ENCODE data around the gene SPPL3. TPM values are rescaled to one million over a fixed set of nuclear protein-coding genes. Genes with fewer than 3 reads are reported as not detected.

SPPL3 gene
- total and polyA plus RNA-seq, 4 donors, result 7.4 to 12.6 (median 8.7) TPM

DNA sequence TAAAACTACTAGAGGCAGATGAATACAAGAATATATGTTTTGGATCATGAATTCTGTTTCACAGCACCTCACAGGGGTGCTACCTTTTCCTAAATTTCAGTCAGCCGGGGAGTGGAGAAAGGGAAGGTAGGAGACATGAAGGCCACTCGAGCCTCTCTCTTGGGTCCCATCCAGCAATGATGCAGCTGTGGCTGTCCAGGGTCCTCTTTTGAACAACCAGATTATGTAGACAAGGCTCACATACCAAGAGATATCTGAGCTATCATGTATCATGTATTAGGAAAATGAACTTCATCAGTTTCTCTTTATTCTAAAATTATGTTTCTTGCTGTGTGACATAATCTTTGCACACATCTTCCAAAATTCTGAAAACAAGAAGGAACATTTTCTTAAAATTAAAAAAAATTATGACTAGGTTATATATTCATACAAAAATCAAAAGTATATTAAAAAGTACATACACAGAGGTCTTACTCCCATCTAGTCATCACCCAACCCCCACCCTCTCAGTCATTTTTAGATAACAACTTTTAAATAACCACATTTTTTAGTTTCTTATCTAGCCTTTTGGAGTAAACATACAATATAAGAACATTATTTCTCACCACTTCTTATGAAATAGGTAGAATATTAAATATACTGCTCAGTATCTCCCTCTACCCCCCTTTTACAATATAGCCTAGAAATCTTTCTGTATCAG is 89.8 kb downstream of the SPPL3 start:
- H3K4me1 ChIP-seq (ENCODE audit: control insufficient read depth in 4 of 4, insufficient read depth in 4 of 4, low read length in 3 of 4), result peaks cover 0 to 2% (median 0%) of the 10 kb centered on the region in 4 donors
- H3K36me3 ChIP-seq (ENCODE audit: control insufficient read depth in 4 of 4, insufficient read depth in 3 of 4, low read depth in 1 of 4, low read length in 3 of 4), result peaks cover 0 to 3% (median 3%) of the 10 kb centered on the region in 4 donors
- H3K27ac ChIP-seq (ENCODE audit: low read depth in 1 of 2, low read length in 2 of 2), result no peak overlapping the region
- WGBS, result 92% methylated on average over 2 of the region's 2 CpGs
- no peak overlapping the region for H3K9ac ChIP-seq (ENCODE audit: low read depth in 1 of 2, low read length in 2 of 2)
- H3K4me3 ChIP-seq (ENCODE audit: low read depth in 1 of 3, low read length in 3 of 3), result no peak overlapping the region
- H3K27me3 ChIP-seq (ENCODE audit: control insufficient read depth in 4 of 4, insufficient read depth in 4 of 4, low read length in 3 of 4), result no peaks in the 10 kb centered on the region
- TF ChIP-seq HNF4A (conservative IDR thresholded peaks at IDR 0.05) (no peak), RXRA (IDR thresholded peaks at IDR 0.05) (no peak), EGR1 (IDR thresholded peaks at IDR 0.05; ENCODE audit: low read depth in 2 of 2) (no peak), NR2F2 (IDR thresholded peaks at IDR 0.05) (no peak), SP1 (IDR thresholded peaks at IDR 0.05) (no peak), FOXA2 (IDR thresholded peaks at IDR 0.05) (no peak), GABPA (IDR thresholded peaks at IDR 0.05 in 1 of 2, conservative IDR thresholded peaks at IDR 0.05 in 1 of 2) (no peak), RAD21 (IDR thresholded peaks at IDR 0.05) (no peak), HNF4G (IDR thresholded peaks at IDR 0.05) (no peak), YY1 (IDR thresholded peaks at IDR 0.05) (no peak), JUND (IDR thresholded peaks at IDR 0.05) (no peak), TAF1 (conservative IDR thresholded peaks at IDR 0.05) (no peak), FOXA1 (IDR thresholded peaks at IDR 0.05) (no peak)
- TF ChIP-seq, protein P1, sequence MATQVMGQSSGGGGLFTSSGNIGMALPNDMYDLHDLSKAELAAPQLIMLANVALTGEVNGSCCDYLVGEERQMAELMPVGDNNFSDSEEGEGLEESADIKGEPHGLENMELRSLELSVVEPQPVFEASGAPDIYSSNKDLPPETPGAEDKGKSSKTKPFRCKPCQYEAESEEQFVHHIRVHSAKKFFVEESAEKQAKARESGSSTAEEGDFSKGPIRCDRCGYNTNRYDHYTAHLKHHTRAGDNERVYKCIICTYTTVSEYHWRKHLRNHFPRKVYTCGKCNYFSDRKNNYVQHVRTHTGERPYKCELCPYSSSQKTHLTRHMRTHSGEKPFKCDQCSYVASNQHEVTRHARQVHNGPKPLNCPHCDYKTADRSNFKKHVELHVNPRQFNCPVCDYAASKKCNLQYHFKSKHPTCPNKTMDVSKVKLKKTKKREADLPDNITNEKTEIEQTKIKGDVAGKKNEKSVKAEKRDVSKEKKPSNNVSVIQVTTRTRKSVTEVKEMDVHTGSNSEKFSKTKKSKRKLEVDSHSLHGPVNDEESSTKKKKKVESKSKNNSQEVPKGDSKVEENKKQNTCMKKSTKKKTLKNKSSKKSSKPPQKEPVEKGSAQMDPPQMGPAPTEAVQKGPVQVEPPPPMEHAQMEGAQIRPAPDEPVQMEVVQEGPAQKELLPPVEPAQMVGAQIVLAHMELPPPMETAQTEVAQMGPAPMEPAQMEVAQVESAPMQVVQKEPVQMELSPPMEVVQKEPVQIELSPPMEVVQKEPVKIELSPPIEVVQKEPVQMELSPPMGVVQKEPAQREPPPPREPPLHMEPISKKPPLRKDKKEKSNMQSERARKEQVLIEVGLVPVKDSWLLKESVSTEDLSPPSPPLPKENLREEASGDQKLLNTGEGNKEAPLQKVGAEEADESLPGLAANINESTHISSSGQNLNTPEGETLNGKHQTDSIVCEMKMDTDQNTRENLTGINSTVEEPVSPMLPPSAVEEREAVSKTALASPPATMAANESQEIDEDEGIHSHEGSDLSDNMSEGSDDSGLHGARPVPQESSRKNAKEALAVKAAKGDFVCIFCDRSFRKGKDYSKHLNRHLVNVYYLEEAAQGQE (IDR thresholded peaks at IDR 0.05), result no peak
- TF ChIP-seq, protein P2, sequence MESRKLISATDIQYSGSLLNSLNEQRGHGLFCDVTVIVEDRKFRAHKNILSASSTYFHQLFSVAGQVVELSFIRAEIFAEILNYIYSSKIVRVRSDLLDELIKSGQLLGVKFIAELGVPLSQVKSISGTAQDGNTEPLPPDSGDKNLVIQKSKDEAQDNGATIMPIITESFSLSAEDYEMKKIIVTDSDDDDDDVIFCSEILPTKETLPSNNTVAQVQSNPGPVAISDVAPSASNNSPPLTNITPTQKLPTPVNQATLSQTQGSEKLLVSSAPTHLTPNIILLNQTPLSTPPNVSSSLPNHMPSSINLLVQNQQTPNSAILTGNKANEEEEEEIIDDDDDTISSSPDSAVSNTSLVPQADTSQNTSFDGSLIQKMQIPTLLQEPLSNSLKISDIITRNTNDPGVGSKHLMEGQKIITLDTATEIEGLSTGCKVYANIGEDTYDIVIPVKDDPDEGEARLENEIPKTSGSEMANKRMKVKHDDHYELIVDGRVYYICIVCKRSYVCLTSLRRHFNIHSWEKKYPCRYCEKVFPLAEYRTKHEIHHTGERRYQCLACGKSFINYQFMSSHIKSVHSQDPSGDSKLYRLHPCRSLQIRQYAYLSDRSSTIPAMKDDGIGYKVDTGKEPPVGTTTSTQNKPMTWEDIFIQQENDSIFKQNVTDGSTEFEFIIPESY (IDR thresholded peaks at IDR 0.05), result no peak
- TF ChIP-seq, protein P3, sequence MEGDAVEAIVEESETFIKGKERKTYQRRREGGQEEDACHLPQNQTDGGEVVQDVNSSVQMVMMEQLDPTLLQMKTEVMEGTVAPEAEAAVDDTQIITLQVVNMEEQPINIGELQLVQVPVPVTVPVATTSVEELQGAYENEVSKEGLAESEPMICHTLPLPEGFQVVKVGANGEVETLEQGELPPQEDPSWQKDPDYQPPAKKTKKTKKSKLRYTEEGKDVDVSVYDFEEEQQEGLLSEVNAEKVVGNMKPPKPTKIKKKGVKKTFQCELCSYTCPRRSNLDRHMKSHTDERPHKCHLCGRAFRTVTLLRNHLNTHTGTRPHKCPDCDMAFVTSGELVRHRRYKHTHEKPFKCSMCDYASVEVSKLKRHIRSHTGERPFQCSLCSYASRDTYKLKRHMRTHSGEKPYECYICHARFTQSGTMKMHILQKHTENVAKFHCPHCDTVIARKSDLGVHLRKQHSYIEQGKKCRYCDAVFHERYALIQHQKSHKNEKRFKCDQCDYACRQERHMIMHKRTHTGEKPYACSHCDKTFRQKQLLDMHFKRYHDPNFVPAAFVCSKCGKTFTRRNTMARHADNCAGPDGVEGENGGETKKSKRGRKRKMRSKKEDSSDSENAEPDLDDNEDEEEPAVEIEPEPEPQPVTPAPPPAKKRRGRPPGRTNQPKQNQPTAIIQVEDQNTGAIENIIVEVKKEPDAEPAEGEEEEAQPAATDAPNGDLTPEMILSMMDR (IDR thresholded peaks at IDR 0.05; ENCODE audit: low read depth, low read length, missing input control), result no peak
- TF ChIP-seq, protein P4, sequence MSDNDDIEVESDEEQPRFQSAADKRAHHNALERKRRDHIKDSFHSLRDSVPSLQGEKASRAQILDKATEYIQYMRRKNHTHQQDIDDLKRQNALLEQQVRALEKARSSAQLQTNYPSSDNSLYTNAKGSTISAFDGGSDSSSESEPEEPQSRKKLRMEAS (IDR thresholded peaks at IDR 0.05), result no peak
- TF ChIP-seq, protein P5, sequence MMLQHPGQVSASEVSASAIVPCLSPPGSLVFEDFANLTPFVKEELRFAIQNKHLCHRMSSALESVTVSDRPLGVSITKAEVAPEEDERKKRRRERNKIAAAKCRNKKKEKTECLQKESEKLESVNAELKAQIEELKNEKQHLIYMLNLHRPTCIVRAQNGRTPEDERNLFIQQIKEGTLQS (IDR thresholded peaks at IDR 0.05), result no peak
- no peak for DNase-seq (ENCODE audit: low spot score)
- H3K9me3 ChIP-seq (ENCODE audit: control insufficient read depth in 4 of 4, low read length in 3 of 4), result no peaks in the 10 kb centered on the region

Data from liver (tissue), 9 donors.